HG03175 (cell line): Measurements from ENCODE around the gene CCNG1.
"Not testable (repeated sequence)": the region's sequence is repeated elsewhere in the genome, so short reads cannot be mapped to it uniquely, and the experiment has no call there.

ENCODE experiments used
- ATAC-seq: cut with Tn5 transposase; IDR thresholded peaks from one replicate; pipeline ENCODE4 v1.9.1; 2021; ENCODE audit warnings: mild to moderate bottlenecking, moderate library complexity; ENCODE audit not compliant: unreplicated experiment

The CCNG1 gene, protein sequence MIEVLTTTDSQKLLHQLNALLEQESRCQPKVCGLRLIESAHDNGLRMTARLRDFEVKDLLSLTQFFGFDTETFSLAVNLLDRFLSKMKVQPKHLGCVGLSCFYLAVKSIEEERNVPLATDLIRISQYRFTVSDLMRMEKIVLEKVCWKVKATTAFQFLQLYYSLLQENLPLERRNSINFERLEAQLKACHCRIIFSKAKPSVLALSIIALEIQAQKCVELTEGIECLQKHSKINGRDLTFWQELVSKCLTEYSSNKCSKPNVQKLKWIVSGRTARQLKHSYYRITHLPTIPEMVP

DNA sequence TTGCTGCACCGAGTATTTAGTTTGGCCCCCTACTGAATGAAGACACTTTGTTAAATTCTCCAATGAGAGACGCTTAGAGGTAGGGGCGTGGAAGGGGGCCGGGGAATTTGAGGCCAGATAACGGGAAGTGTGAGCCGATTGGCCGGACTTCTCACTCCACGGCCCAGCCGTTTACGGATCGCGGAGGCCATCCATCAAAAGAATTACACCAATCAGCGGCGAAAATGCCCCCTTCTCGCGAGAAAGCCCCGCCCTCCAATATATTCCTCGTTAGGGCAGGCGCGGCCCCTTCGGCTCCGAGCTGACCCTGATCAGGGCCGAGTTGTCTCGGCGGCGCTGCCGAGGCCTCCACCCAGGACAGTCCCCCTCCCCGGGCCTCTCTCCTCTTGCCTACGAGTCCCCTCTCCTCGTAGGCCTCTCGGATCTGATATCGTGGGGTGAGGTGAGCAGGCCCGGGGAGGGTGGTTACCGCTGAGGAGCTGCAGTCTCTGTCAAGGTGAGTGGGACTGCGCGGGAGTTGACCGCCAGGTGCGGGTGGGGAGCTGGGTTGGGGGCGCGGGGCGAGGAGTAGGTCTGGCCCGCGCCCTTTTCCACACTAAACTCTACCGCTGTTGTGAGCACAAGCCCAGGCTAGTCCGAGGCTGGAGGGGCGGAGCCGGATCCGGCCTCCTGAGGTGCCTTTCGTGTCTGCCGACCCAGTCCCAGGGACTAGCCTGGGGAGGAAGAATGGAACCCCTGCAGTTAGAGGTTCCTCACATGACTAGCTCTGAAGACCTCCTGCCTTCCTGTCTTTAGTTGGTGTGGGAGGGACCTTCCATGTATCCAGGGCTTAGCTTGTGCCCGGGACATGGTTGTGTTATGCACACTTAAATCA is at the start of gene CCNG1:
Gene CCNG1 (plus strand): TSS at position 287 of the 874 bp plus-strand sequence. CDS start 1,662 bp downstream, outside the sequence.
- ATAC-seq = peak; percentile 97

DNA sequence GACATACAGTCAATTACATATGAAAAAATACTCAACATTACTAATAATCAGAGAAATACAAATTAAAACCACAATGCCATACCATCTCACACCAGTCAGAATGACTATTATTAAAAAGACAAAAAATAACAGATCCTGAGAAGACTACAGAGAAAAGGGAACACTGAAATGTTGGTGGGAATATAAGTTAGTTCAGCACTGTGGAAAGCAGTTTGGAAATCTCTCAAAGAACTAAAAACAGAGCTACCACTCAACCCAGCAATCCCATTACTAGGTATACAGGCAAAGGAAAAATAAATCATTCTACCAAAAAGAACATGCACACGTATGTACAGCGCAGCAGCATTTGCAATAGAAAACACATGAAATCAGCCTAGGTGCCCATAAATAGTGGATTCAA is 41.6 kb upstream of the CCNG1 start:
- ATAC-seq = no peak

DNA sequence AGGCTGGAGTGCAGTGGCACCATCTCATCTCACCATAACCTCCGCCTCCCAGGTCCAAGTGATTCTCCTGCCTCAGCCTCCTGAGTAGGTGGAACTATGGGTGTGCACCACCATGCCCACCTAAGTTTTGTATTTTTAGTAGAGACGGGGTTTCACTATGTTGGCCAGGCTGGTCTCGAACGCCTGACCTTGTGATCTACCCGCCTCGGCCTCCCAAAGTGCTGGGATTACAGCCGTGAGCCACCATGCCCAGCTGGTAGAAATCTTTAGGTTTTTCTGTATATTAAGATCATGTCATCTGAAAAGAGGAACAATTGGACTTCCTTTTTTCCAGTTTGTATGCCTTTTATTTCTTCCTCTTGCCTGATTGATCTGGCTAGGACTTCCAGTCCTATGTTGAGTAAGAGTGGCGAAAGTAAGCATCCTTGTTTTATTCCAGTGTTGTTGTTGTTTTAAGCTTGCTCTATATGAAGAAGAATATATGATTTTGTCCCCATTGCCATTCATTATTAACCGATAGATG is 40.5 kb upstream of the CCNG1 start:
- not testable (repeated sequence) for ATAC-seq

DNA sequence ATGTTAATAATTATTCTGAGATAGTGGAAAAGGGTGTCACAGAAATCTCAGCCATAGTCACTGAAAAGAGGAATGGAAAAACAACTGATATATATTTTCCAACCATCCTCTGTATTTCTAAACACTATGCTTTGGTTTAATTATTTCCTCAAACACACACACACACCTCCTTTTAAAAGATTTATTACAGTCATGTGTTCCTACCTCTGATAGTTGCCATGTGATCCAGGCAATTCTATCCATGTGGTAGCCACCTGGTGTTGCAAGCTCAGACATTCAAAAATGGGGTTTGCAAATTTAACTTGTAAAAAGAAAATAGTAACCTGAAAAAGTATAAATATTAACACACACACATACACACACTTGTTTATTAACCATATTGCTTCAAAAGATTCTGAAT is 40.0 kb upstream of the CCNG1 start:
- no peak for ATAC-seq

DNA sequence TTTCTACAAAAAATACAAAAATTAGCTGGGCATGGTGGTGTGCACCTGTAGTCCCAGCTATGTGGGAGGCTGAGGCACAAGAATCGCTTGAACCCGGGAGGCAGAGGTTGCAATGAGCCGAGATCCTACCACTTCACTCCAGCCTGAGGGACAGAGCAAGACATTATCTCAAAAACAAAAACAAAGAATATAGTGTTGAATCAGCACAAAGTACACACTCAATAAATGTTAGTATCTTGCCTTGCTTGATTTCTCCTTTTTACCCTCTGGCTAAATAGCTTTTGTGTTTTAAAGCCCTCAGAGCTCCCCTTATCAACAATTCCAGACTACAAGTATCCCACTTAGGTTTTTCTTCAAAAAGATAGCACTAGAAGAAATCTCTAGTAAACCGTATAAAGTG is 37.5 kb upstream of the CCNG1 start:
- ATAC-seq = no peak

DNA sequence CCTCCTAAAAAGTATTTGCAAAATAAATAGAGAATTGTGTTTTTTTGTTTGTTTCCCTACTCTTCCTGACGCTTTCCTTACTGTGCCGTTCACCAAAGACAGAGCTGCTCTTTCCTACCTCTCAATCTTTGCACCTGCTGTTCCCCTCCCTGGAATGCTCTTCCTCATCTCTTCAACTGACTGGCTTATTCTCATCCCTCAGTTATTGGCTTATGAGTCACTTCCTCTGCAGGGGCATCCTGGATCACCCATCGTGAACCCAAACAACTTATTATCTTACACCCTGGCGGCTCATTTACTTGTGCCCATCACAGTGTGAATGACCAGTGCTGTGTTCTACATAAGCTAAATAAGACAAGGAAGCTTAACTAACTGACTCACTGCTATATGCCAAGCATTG is 36.1 kb upstream of the CCNG1 start:
- ATAC-seq = no peak

DNA sequence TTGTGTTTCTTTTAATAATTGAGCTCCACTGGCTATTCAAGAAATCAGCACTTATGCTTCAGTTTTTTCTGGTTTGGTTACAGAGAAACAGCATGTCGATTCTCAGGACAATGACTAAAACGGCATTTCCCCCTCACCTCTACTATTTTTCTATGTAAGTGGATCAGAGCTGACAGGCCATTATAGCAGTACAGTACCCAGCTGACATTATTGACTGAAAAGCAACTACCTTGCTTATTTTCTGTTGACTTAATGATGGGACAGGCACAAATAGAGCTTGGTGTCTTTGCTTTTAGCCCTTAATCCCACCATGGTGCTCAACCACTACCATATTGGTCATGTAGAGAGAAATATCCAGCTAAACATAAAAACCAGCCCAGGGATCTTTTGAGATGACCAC is 35.4 kb upstream of the CCNG1 start:
- no peak for ATAC-seq

DNA sequence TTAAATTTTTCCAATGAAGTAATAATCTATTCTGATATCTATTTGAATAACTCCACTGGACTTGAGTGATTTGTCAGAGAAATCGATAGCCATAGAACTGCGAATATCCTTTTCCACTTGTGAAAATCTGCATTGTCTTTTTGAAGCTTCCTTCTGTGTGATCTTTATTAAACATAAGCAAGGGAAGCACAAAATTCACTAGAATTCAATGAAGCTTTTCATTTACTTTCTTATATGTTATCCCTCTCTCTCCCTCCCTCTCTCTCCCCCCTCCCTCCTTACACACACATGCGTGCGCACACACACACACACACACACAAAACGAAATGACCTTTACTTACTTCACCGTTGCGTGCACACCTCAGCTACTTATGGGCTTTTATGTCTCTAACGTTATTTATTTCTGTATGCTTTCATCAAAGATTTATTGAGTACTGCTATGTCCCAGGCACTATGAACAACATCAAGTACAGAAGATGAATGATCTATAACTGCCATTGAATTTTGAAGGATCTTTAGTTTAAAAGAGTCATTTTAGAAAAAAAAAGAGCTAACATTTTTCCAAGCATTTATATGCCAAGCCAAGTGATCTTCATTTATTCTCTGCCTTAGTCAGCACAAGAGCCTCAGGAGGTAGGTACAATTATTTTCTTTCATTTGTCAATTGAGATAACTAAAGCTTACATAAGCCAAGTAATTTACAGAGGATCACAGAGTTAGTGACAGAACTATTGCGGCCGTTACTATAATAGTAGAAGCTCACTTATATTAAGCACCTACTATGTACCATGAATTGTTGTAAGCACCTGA is 32.8 kb upstream of the CCNG1 start:
- ATAC-seq = no peak

DNA sequence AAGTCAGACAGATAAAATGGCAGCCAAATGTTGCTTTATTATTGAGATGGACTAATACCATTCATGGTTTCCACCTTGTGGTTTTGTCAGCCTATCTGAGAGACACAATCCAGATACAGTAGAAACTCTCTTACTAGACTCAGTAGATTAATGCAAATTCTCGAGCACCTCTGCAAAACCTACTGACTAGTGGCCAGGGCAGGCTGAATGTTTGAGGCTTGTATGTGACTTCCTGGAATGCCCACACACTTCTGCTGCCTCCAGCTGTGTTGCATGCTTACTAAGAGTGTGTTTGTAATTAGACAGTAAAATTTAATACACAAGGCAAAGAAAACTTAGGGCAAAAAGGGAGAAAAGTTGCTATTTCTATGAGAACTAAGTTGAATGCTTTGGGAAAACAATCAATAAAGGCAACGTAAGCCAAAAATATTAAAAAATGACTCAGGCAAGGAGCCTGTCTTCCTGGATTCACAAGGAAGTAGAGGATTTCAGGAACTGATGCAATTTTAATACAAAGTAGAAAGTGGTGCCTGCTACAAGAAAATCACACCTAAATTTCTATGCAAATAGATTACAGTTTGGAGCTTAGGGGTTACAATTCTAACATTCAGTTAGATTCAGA is 30.2 kb upstream of the CCNG1 start:
- peak; percentile 84 for ATAC-seq

DNA sequence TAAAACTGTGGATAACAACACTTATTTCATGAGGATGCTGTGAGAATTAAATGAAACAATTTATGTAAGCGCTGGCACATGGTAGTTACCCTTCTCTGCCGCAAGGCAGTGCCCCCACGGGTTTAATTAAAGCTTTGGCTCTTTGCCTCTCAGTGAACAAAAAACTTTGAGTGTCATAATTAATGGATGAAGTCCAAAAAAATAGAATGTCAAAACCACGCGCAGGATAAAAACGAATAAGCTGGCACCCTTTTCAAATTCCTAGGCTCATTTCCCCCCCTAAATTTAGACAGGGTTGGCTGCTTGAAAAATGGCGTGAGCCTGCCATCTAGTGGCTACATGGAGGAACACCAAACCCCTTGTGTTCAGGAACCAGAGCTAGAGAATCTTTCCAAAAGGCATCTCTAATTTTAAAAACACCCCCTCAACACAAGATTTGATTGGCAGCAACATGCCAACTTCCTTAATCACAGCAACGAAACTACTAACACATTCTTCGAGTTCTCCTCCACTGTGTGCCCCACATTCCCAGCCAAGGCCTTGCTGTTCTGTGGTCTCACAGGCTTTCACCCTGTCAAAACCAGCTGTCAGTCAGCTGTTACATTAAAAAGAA is 29.0 kb upstream of the CCNG1 start:
- ATAC-seq = peak; percentile 68

DNA sequence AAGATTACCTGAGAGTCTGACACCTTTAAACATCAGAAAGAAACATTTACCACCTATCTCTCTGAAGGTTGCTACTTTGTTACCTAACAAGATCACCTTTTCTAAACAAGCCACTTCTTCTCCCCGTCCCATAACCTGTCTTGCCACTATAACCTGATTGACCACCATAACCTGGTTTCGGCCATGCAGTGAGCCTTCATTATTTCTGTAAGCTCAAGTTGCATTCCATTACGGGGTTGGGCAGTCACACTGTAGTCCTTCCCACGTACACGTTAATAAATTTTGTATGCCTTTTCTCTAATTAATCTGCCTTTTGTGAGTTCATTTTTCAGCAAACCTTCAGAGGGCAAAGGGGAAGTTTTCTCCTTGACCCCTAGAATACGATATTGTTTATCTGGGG is 28.0 kb upstream of the CCNG1 start:
- ATAC-seq = no peak

DNA sequence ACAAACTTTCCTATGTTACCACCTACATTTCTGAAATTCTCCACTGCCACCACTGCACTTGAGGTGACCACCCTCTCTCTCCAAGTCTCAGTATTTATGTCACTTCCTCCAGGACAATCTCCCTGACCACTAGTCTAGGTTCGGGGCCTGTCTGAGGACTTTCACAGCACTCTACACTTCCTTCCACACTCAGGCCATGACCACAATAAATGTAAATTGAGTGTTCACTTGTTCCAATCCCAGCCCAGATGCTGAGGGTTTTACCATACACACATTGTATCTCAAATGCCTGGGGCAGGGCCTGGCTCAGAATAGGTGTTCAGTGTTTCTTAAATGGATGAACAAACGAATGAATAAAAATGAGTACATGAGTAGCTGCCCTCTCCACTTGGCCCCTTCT is 26.9 kb upstream of the CCNG1 start:
- ATAC-seq = peak; percentile 28

DNA sequence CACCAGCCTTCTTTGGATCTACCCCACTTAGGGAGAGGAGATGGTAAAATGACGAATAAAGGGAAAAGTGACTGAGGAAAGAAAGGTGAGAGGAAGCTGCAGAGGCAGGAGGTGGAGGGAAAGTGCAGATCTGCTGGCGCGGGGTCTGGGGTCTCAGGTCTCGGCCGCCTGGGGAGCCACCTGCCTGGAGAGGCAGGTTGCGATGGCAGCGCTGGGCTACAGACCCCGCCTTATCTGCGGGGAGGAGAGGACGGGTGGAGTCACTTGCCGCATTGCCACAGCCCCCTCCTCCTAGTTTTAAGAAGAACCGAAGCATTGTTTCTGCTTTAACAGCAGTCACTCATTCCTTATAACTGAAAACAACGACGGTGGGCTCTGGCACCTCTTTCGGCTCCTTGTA is 21.7 kb upstream of the CCNG1 start:
- ATAC-seq = not testable (repeated sequence)

DNA sequence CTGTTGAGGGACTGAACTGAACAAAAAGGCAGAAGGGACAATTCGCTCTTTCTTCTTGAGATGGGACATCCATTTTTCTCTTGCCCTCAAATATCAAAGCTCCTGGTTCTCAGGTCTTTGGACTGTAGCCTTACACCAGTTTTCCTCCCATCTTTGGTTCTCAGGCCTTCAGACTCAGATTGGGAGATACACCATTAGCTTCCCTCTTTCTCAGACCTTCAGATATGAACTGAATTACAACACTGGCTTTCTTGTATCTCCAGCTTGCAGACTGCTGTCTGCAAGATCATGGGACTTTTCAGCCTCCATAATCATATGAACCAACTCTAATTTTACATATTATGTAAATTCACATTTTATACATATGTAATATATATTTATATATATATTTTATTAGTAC is 12.6 kb upstream of the CCNG1 start:
- ATAC-seq = no peak

DNA sequence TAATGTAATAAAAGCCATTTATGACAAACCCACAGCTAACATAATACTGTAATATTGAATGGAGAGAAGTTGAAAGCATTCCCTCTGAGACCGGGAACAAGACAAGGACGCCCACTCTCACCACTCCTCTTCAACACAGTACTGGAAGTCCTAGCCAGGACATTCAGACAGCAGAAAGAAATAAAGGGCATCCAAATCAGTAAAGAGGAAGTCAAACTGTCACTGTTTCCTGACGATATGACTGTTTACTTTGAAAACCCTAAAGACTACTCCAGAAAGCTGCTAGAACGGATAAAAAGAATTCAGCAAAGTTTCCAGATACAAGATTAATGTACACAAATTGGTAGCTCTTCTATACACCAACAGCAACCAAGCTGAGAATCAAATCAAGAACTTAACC is 11.3 kb upstream of the CCNG1 start:
- not testable (repeated sequence) for ATAC-seq

DNA sequence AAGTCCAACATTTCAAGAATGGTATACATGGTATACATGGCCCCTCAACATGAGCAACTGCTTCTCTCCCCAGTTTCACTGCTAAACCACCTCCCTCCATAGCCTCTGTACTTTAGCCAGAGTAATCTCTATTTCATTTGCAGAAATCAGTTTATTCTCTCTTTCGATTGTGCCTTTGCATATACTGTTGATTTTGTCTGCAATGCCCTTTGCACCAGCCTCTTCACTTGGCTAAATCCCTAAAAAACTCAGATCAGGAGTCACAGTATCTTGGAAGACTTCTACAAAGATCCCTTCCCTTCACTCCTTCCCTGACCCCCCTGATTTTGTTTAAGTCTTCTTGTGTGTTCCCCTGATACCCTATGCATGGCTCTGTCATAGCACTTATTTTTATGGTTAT is 4.9 kb upstream of the CCNG1 start:
- ATAC-seq = no peak

DNA sequence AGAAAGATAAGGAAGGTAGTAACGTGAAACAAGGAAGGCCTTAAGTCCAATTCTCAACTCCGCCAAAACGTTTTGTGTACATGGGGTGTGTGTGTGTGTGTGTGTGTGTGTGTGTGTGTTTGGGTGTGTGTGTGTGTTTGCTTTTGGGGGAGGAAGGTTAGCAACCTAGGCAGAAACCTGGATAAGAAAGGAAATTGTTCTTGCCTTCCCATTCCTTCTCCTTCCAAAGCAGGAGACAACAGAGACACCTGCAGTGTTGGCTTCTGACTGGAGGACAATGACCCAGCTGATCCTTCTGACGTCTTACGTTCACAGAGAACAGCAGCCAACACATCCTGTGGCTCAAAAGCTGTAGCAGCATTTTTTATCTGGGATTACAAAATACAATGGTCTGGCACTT is 4.1 kb upstream of the CCNG1 start:
- no peak for ATAC-seq

DNA sequence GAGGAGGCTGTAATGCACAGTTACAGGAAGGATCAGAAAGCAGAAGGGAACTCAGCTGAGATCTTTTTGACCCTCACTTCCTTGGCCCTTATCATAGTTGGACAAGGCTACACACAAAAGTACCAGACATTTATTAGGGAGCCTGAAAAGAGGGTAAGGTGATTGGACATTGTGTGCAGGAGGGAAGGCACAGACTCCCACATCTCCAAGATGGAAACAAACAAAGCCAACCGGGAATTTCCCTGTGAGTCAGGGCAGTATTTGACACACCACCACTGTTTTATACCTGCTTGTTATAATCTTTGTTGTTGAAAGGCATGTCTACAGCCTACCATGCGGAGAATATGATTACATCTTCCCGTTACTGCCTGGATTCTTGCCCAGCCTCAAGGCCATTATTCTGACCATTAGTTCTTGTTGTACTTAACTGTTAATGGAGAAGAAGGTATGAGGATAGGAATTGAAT is 3.0 kb upstream of the CCNG1 start:
- ATAC-seq = no peak

DNA sequence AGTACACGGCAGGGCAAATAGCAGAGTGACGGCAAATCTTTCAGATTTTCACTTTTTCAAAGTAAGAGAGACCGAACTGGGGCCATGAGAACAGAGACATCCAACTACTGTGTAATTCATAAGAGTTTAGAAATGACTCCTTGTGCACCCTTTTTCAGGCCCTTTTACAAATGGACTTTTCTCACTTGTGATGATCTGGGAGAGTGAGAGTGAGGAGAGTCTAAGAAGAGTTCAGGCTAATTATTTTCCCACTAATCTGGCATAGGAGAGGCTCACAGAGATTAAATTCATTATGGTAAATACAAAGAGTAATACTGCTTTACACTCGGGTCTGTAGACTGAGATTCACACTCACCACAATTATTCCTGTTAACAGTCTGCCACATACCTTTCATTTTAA is 880 bp upstream of the CCNG1 start:
- no peak for ATAC-seq

DNA sequence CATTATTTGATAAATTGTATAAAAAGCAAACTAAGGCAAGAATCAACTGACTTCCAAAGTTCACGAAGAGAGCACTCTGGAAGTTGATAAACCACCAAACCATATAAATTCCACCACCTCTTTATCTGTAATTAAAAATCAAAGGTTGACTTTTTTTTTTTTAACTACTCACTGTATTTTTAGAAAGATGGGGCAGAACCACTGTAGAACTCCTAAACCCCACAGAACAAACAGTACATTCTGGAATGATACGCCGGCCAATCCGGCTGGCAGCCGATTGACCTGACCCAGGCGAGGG is 435 bp upstream of the CCNG1 start:
- no peak for ATAC-seq

DNA sequence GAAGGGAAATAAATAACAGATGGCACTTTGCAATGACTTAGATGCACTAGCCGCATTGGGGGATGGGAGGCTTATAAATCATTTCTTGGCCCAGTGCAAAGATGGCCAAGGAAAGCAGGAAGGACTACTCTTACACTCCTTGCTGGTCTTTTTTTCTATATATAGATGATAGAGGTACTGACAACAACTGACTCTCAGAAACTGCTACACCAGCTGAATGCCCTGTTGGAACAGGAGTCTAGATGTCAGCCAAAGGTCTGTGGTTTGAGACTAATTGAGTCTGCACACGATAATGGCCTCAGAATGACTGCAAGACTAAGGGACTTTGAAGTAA is 1.7 kb downstream of the CCNG1 start:
- ATAC-seq = no peak
